Tibial artery (tissue), 4 donors: ENCODE data around the gene C5orf46.

Experiments used
- DNase-seq, 2 donors: peaks; one replicate each; pipeline ENCODE4 v3.0.0-alpha.2; 2019
- H3K27ac ChIP-seq, 2 donors: fragments of 200-600 bp; sonication (generic) in 1 of 2; 1 replicate in 1 of 2; 2 replicates in 1 of 2; pipeline ENCODE4 v1.5.1; 2018 to 2019; ENCODE audit warnings: mild to moderate bottlenecking in 1 of 2
- H3K27me3 ChIP-seq, 2 donors: fragments of 200-600 bp; sonication (generic) in 1 of 2; one replicate each; pipeline versions ENCODE4 v1.5.1 to v1.6.0; 2016 to 2019
- H3K36me3 ChIP-seq, 3 donors: fragments of 200-600 bp; sonication (generic) in 2 of 3; one replicate each; pipeline ENCODE4 v1.5.1; 2016 to 2019; ENCODE audit warnings: mild to moderate bottlenecking in 2 of 3
- H3K4me1 ChIP-seq, 4 donors: fragments of 200-600 bp; sonication (generic) in 2 of 4; 1 replicate in 3 of 4; 2 replicates in 1 of 4; pipeline ENCODE4 v1.5.1; 2016 to 2019
- H3K4me3 ChIP-seq, 2 donors: fragments of 200-600 bp; sonication (generic) in 1 of 2; 1 replicate in 1 of 2; 2 replicates in 1 of 2; pipeline ENCODE4 v1.5.1; 2018 to 2019; ENCODE audit warnings: mild to moderate bottlenecking in 2 of 2
- H3K9me3 ChIP-seq, 3 donors: fragments of 200-600 bp; sonication (generic) in 1 of 3; one replicate each; pipeline ENCODE4 v1.5.1; 2016 to 2019
- CTCF ChIP-seq, 2 experiments: fragments of 200-600 bp in 1 of 2; fragments of 450-650 bp in 1 of 2; IDR thresholded peaks; one replicate each; pipeline ENCODE4 v1.5.1; 2017 to 2019; ENCODE audit warnings: antibody characterized with exemption in 2 of 2, mild to moderate bottlenecking in 1 of 2, moderate library complexity in 1 of 2
- intact Hi-C: fragments of 100-400 bp; cut with DNase I; formaldehyde crosslinking; loops from one replicate; pipeline ENCODE4 v1.15.0; 2023; ENCODE audit warnings: low total_unique reads

The C5orf46 gene

GRCh38 chr5:147857302-147858129, 48.8 kb downstream of the C5orf46 start:
- Histone ChIP-seq H3K4me1 (no peaks in the 10 kb centered on the region), H3K9me3 (no peaks in the 10 kb centered on the region), H3K4me3 (no peak overlapping the region), H3K27ac (no peak overlapping the region), H3K27me3 (no peaks in the 10 kb centered on the region), H3K36me3 (no peaks in the 10 kb centered on the region)
- DNase-seq = peak; percentile 69 to 73
- TF ChIP-seq CTCF (IDR thresholded peaks at IDR 0.05) = peak; percentile 75
- intact Hi-C loops = no loop called here

- no peaks in the 10 kb centered on the region for H3K27me3 ChIP-seq
- no peak overlapping the region for H3K4me3 ChIP-seq
- no peak for DNase-seq
- H3K36me3 ChIP-seq = no peaks in the 10 kb centered on the region
- H3K27ac ChIP-seq = no peak overlapping the region
- no peaks in the 10 kb centered on the region for H3K9me3 ChIP-seq
- no peaks in the 10 kb centered on the region for H3K4me1 ChIP-seq
- TF ChIP-seq CTCF (IDR thresholded peaks at IDR 0.05) = no peak
- intact Hi-C loops = no loop called here
These were observed 49.5 kb downstream of the C5orf46 start for GRCh38 chr5:147856801-147857200.

- H3K4me1 ChIP-seq = no peaks in the 10 kb centered on the region
- no peak for TF ChIP-seq CTCF (IDR thresholded peaks at IDR 0.05)
- no peak for DNase-seq
- intact Hi-C loops = no loop called here
- no peak overlapping the region for H3K27ac ChIP-seq
- no peaks in the 10 kb centered on the region for H3K36me3 ChIP-seq
- no peaks in the 10 kb centered on the region for H3K27me3 ChIP-seq
- H3K4me3 ChIP-seq = no peak overlapping the region
- no peaks in the 10 kb centered on the region for H3K9me3 ChIP-seq
These were observed 50.6 kb downstream of the C5orf46 start for GRCh38 chr5:147855774-147856069.

- no peaks in the 10 kb centered on the region for H3K9me3 ChIP-seq
- no peak overlapping the region for H3K27ac ChIP-seq
- H3K4me3 ChIP-seq = no peak overlapping the region
- no peaks in the 10 kb centered on the region for H3K36me3 ChIP-seq
- intact Hi-C loops = no loop called here
- DNase-seq = no peak
- no peaks in the 10 kb centered on the region for H3K4me1 ChIP-seq
- no peak for TF ChIP-seq CTCF (IDR thresholded peaks at IDR 0.05)
- H3K27me3 ChIP-seq = no peaks in the 10 kb centered on the region
These were observed 51.2 kb downstream of the C5orf46 start for GRCh38 chr5:147854894-147855773.

GRCh38 chr5:147854331-147854730, 52.0 kb downstream of the C5orf46 start:
- TF ChIP-seq CTCF (IDR thresholded peaks at IDR 0.05) = no peak
- Histone ChIP-seq H3K36me3 (no peaks in the 10 kb centered on the region), H3K27me3 (no peaks in the 10 kb centered on the region), H3K4me1 (no peaks in the 10 kb centered on the region), H3K9me3 (no peaks in the 10 kb centered on the region), H3K27ac (no peak overlapping the region), H3K4me3 (no peak overlapping the region)
- DNase-seq = no peak
- intact Hi-C loops = no loop called here
